ENCODE results near the gene NDUFAF5. TPM values are rescaled to one million over a fixed set of nuclear protein-coding genes. Genes with fewer than 3 reads are reported as not detected.

Gene NDUFAF5
- total RNA-seq, 2 donors from 2014 or later, result 25.2 to 29.9 TPM

GRCh38 chr20:13825465-13825864 is 40.6 kb downstream of the NDUFAF5 start:
- no peaks in the 10 kb centered on the region for H3K27me3 ChIP-seq
- H3K4me1 ChIP-seq, result no peaks in the 10 kb centered on the region
- H3K27ac ChIP-seq, result no peak overlapping the region
- H3K9me3 ChIP-seq, result peaks cover 0 to 3% of the 10 kb centered on the region in 2 donors
- no peak for DNase-seq (ENCODE audit: low spot score)
- H3K36me3 ChIP-seq, result peaks cover 8% of the 10 kb centered on the region
- TF ChIP-seq CTCF (IDR thresholded peaks at IDR 0.05), result no peak
- H3K4me3 ChIP-seq, result no peak overlapping the region

GRCh38 chr20:13831476-13831875 is 46.6 kb downstream of the NDUFAF5 start:
- Histone ChIP-seq H3K4me3 (no peak overlapping the region), H3K27me3 (no peaks in the 10 kb centered on the region), H3K4me1 (no peaks in the 10 kb centered on the region), H3K36me3 (no peaks in the 10 kb centered on the region), H3K27ac (no peak overlapping the region), H3K9me3 (no peaks in the 10 kb centered on the region)
- no peak for TF ChIP-seq CTCF (IDR thresholded peaks at IDR 0.05)
- DNase-seq (ENCODE audit: low spot score), result no peak

GRCh38 chr20:13838664-13839063 is 53.8 kb downstream of the NDUFAF5 start:
- Histone ChIP-seq H3K4me1 (no peaks in the 10 kb centered on the region), H3K27ac (no peak overlapping the region)
- DNase-seq (ENCODE audit: low spot score), result no peak

GRCh38 chr20:13839421-13840092 is 54.7 kb downstream of the NDUFAF5 start:
- DNase-seq (ENCODE audit: low spot score), result no peak
- Histone ChIP-seq H3K4me3 (no peak overlapping the region), H3K27me3 (no peaks in the 10 kb centered on the region), H3K27ac (no peak overlapping the region), H3K9me3 (no peaks in the 10 kb centered on the region), H3K4me1 (no peaks in the 10 kb centered on the region), H3K36me3 (no peaks in the 10 kb centered on the region)
- no peak for TF ChIP-seq CTCF (IDR thresholded peaks at IDR 0.05)

More at GRCh38 chr20:13838664-13839063, 53.8 kb downstream of the NDUFAF5 start:
- Histone ChIP-seq H3K36me3 (no peaks in the 10 kb centered on the region), H3K9me3 (no peaks in the 10 kb centered on the region), H3K4me3 (no peak overlapping the region), H3K27me3 (no peaks in the 10 kb centered on the region)
- no peak for TF ChIP-seq CTCF (IDR thresholded peaks at IDR 0.05)

GRCh38 chr20:13840093-13840465 is 55.3 kb downstream of the NDUFAF5 start:
- Histone ChIP-seq H3K36me3 (no peaks in the 10 kb centered on the region), H3K4me1 (no peaks in the 10 kb centered on the region), H3K9me3 (no peaks in the 10 kb centered on the region), H3K4me3 (no peak overlapping the region), H3K27me3 (no peaks in the 10 kb centered on the region), H3K27ac (no peak overlapping the region)
- DNase-seq (ENCODE audit: low spot score), result no peak
- no peak for TF ChIP-seq CTCF (IDR thresholded peaks at IDR 0.05)

GRCh38 chr20:13841206-13841605 is 56.4 kb downstream of the NDUFAF5 start:
- TF ChIP-seq CTCF (IDR thresholded peaks at IDR 0.05), result no peak
- no peak for DNase-seq (ENCODE audit: low spot score)
- Histone ChIP-seq H3K9me3 (no peaks in the 10 kb centered on the region), H3K27me3 (no peaks in the 10 kb centered on the region), H3K4me1 (no peaks in the 10 kb centered on the region), H3K4me3 (no peak overlapping the region), H3K27ac (no peak overlapping the region), H3K36me3 (no peaks in the 10 kb centered on the region)
